Sciatic nerve (tissue), 2 donors: ENCODE results near the gene ULBP2. TPM values are rescaled to one million over a fixed set of nuclear protein-coding genes. Genes with fewer than 3 reads are reported as not detected.

Experiments
- ATAC-seq: fragments of 200-7000 bp; cut with Tn5 transposase; one replicate; pipeline ENCODE4 v1.9.1; 2020; ENCODE audit warnings: mild to moderate bottlenecking, moderate library complexity
- DNase-seq: peaks from one replicate; pipeline ENCODE4 v3.0.0-alpha.2; 2020; ENCODE audit warnings: low spot score
- intact Hi-C: fragments of 100-400 bp; cut with DNase I; formaldehyde crosslinking; loops from one replicate; pipeline ENCODE4 v1.14.2; 2022
- total RNA-seq: library from RNA; stranded (reverse); fragmentation: NEBNext Ultra II Directional; extraction: Animal tissue kit (Norgen Biotek cat#: 25700); gene quantifications from one replicate; pipeline ENCODE4 v1.2.1, GENCODE V29; 2021
- donor health status: DM: no; HTN: no; CAD: no.
- donor health status: DM: no; HTN: no; CAD: no.

Gene ULBP2, protein sequence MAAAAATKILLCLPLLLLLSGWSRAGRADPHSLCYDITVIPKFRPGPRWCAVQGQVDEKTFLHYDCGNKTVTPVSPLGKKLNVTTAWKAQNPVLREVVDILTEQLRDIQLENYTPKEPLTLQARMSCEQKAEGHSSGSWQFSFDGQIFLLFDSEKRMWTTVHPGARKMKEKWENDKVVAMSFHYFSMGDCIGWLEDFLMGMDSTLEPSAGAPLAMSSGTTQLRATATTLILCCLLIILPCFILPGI
- total RNA-seq: 0.27 TPM

DNA sequence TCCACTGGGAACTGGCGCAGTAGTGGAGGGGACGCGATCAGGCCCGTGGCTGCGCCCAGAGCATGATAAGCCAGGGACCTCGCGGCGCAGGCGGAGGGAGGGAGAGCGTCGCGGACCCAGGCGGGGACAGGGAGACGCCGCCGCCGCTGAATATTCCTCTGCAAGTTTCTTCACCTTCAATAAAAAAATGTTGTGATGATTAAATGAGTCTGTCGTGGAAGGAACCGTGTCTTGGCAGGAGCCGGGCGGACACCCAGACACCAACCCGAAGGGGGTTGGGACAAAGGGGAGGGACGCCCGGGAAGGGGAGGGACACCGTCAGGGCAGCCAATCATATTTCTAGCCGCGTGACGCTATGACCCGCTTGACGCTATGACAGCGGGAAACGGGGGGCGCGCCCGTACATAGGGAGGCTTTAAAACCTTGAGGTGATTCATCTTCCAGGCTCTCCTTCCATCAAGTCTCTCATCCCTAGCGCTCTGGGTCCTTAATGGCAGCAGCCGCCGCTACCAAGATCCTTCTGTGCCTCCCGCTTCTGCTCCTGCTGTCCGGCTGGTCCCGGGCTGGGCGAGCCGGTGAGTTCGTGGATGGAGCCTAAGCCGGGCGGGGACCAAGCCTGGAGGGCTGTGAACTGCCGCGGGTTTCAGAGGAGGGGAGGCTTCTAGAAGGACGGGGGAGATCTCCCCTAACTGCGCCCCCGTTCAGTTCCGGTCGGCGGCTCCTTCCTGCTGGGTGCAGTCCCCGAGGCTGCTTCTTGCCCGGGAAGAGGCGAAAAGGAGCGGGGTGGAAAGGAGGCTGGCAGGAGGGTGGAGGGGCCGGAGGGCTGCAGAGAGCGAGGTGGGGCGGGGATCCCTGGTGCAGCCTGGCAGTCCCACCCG, at the start of gene ULBP2:
ULBP2 (plus strand) TSS at position 432 of the 878 bp plus-strand sequence; CDS start at position 491, 59 bp downstream.
- peak; percentile 88 for DNase-seq
- intact Hi-C loops: no loop called here
- ATAC-seq: peak; percentile 93

DNA sequence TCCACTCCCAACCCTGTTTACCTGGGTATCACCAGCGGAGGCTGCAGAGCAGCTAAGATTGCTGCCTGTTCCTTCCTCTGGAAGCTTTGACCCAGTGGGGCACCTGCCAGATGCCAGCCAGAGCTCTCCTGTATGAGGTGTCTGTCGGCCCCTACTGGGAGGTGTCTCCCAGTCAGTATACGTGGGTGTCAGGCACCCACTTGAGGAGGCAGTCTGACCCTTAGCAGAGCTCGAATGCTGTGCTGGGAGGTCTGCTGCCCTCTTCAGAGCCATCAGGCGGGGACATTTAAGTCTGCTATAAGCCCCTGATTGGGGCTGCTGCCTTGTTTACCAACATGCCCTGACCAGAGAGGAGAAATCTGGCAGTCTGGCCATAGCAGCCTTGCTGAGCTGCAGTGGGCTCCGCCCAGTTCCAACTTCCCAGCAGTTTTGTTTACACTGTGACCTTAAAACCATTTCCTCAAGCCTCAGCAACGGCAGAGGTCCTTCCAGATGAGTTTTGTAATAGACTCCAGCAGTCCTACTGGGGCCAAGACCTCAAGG, 46.7 kb upstream of the ULBP2 start:
- peak; percentile 85 for ATAC-seq
- intact Hi-C loops: no loop called here
- DNase-seq: peak; percentile 72

DNA sequence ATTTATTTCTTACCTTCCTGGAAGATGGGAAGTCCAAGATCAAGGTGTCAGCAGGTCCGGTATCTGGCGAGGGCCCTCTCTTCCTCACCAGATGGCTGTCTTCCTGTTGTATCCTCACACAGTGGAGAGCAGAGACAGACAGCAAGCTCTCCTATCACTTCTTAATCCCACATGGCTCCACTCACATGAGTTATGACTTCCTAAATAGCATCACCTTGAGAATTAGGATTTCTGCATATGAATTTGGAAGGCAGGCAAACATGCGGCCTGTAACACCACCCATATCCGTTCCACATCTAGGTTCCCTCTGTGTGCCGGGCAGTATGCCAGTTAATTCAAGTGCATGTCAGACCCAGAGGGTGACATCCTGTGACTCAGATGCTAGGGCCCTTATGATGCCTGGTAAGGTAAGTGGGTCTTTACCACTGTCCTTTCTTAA, 46.0 kb upstream of the ULBP2 start:
- DNase-seq (no peak), ATAC-seq (peak; percentile 14)

DNA sequence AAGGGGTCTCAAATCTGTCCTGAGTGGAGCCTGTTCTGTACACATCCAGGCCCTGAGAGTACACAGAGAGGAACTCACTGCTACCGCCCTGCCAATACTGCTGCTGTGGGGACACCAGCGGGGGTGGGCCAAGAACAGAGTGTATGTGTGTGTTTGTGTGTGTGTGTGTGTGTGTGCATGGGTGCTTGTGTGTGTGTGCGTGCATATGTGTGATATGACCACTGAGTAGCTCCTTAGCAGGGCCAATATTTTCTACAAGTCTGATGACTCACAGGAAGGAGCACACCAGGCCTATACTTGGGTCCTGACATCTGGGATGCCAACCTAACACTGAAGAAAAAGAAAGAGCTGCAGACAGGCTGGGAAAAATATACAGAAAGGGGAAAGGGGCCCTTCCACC, 45.3 kb upstream of the ULBP2 start:
- ATAC-seq (no peak), DNase-seq (no peak)
- intact Hi-C loops: no loop called here

More for the DNA sequence above, 46.0 kb upstream of the ULBP2 start:
- intact Hi-C loops: no loop called here

DNA sequence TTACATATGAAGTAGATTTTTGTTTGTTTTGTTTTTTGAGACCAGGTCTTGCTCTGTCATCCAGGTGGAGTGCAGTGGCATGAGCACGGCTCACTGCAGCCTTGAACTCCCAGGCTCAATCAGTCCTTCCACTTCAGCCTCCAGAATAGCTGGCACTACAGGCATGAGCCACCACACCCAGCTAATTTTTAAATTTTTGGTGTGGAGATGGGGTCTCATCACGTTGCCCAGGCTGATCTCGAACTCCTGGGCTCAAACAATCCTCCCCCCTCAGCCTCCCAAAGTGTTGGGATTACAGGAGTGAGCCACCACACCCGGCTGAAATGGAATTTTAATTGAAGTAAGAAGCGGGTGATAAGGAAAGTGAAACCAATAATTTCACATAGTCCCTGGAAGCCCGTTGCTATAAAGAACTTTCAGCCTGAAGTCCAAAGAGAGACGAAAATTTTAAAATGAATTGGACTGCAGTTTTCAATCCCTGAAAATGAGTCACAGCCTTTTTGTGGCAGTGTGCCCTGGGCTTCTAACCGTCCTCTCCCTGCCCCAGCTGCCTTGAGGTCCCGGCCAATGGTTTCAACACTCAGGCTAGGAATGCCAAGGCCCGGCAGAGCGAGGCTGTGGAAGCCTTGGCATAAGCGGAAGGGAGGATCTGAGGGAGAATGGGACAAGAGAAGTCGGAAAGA, 44.7 kb upstream of the ULBP2 start:
- intact Hi-C loops: no loop called here
- ATAC-seq (peak; percentile 94), DNase-seq (peak; percentile 88)

DNA sequence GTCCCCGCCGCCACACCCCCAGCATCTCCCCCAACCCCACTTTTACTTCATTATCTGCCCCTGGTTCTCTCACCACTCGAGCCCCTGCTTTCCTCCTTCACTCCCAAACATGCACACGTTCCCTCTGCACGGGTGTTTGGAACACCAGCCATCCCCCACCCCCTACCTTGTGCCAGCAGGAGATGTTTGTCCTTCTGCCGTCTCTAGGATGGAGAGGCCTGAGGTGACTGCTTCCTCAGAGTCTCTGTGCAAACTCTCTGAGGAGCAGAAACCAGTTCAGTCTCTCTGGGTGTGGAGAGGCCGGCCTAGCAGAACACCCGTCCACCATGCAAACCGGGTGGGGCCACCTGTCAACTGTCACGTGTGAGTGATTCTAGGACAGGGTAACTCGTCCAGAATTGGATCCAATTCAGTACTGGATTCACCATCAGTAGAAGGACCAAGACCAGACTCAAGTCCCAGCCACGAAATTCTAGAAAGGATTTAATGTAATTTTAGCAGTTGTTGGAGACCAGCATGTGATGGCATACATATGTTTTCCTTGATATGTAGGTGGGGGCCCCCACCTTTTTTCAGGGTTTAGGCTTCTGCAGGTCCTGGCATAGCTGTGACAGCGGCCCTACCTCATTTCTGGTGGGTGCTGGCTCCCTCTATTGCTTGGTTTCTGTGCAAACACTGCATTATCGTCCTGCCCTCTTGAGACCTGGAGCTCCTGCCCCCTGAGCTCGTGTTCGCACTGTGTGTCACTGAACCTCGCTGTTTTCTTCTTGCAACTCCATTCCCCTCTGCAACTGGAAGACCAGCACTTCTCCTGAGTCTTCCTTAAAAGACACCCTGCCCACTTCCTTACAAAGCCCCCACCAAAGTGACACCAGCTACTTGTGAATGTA, 43.7 kb upstream of the ULBP2 start, which contains the start of gene RAET1E:
RAET1E (minus strand) TSS at position 259 of the 890 bp plus-strand sequence. CDS start 7,212 bp downstream, outside the sequence.
- DNase-seq: peak; percentile 44
- ATAC-seq: no peak
- intact Hi-C loops: no loop called here

DNA sequence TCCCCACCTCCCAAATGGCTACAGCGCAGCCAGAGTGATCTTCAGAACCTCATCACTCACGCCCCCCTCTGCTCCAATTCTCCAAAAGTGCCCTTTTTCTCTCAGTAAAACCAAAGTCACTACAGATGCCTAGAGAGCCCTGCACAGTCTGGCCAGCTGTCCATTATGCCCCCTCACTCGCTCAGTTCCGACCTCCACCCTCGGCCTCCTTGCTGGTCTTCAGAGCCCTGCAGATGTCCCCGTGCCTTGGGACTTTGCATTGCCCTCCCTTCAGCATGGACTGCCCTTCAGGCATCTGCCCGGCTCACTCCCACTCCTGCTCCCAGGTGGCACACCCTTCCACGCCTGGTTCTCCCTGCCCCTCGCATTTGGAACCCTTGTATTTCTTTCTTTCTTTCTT, 42.8 kb upstream of the ULBP2 start:
- intact Hi-C loops: no loop called here
- ATAC-seq (no peak), DNase-seq (no peak)

DNA sequence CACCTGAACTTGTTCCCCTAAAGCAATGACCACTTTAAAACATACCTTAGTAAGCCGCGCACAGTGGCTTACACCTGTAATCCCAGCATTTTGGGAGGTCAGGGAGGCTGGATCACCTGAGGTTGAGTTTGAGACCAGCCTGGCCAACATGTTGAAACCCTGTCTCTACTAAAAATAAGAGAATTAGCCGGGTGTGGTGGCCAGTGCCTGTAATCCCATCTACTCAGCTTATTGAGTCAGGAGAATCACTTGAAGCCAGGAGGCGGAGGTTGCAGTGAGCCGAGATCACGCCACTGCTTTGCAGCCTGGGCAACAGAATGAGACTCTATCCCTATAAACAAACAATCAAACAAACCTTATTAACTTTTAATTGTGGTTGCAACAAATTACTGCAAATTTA, 42.3 kb upstream of the ULBP2 start:
- no peak for ATAC-seq
- intact Hi-C loops: no loop called here
- no peak for DNase-seq

DNA sequence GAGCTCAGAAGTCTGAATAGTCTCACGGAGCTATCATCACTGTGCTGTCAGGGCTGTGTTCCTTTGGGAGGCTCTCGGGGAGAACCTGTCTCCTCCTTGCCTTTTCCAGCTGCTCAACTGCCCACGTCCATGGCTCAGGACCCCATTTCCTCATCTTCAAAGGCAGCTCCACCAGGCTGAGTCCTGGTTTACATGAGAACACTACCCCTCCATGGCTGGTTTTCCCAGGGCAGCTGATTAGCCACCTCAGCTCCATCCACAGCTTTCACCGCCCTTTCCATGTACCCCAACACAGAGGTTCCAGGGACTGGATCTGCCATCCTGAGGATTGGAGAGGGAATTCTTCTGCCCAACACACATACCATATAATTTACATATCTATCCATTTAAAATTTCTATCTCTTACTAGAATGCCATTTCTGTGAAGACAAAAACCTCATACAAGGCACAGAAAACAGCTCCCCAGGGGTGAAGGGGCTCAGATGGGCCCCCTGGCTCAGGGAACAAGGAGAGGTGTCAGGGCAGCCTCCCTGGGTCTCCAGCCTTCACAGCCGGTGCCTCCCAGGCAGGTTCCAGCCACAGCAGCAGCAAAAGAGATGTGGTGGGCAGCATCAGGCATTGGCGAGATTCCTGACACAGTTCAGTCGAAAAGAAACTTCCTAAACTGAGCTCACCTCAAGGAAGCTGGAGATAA, 41.7 kb upstream of the ULBP2 start:
- intact Hi-C loops: no loop called here

DNA sequence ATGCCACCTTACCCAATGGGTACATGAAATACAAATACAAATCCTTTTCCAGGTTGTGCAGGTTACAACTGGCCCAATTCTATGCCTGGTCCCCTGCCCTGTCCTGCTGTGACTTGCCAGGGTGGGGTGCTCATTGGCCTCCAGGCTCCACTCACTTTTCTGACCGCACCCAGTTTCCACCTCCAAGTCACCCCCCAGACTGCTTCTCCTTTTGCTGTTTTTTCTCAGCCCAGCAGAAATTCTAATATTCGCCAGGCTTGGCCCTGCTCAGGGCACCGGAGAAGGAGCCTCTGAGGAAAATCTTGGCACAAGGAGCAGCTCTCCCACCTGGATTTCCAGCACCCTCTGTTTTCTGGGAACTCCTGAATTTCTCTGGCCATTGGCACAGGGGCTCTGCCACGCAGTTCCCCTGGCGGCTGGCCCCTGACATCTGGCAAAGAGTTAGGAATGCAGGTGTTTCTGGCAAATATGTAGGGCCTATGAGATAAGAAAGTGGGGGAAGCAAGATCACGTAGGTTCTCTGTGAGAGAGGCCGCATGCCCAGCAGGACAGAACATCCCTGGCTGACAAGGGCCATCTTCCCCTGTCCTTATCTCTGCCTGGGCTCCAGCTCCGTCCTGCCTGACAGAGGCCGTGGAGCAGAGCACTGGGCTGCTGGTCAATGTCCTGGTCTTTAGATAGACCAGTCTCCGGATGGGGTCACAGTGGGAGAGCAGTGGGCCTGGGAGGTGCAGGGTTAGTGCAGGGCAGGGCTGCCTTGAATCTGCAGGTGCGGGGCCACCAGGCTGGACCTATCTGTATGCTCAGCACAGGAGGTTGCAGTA, 41.0 kb upstream of the ULBP2 start:
- DNase-seq: peak; percentile 48

More for the DNA sequence above, 41.7 kb upstream of the ULBP2 start:
- DNase-seq (peak; percentile 39), ATAC-seq (no peak)

DNA sequence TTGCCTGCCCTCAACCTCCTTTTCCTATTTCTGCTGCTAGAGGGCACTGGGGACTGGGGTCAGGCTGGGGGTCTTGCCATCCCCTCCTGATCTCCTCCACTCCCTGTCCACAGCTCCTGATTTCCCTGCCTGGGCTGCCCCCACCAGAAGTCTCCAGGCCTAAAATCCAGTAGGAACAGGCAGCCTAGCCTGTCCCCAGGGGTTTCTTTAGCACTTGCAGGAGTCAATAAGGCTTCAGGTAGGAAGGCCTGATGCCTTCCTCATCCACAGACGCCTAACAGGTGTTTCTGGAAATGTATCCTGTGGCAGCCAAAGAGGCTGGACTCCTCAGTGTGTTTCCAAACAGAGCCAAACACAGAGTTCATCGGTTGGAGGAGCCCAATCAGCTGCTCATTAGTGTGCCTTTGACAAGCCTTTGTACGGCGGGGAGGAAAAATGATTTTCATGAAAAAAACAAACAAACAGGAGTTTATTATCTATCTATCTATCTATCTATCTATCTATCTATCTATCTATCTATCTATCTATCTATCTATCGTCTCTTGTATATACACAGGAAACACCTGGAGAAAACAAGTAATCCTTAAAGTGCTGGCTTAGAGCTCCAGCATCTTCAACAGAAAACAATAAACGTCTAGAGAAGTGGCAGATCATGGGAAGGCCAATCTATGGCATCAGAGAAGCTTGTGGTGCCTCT, 40.2 kb upstream of the ULBP2 start:
- ATAC-seq (no peak), DNase-seq (no peak)
- intact Hi-C loops: no loop called here

More for the DNA sequence above, 41.0 kb upstream of the ULBP2 start:
- no peak for ATAC-seq
- intact Hi-C loops: no loop called here

DNA sequence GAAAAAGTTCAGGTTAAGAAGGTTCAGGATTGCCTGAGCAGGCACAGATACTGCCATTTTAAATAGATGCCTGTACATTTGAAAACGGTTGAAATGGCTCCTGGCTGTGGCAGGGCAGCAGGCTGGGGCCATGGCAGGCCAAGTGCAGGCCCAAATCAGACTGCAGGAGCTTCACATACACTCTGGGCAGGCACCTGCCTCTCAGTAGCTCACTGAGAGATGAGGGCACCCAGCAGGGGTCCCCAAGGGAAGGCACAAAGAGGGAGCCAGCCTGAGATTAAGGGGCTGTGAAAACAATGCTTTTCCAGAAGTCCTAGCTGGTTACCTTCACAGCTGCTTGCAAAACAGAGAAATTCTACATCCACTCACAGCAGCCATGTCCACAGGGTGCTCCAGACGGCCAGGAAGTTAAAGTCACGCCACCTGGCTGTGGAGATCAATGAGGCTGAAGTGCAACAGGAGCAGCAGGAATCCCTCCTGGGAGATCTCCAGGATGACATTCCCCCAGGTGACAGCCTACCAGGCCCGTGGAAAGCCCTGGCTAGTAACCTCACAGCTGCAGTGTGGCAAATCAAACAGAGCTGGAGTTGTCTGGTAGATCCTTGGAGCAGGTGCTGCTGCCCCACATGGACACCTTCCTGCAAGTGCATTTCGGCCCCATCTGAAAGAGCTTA, 37.7 kb upstream of the ULBP2 start:
- ATAC-seq (no peak), DNase-seq (no peak)
- intact Hi-C loops: no loop called here

DNA sequence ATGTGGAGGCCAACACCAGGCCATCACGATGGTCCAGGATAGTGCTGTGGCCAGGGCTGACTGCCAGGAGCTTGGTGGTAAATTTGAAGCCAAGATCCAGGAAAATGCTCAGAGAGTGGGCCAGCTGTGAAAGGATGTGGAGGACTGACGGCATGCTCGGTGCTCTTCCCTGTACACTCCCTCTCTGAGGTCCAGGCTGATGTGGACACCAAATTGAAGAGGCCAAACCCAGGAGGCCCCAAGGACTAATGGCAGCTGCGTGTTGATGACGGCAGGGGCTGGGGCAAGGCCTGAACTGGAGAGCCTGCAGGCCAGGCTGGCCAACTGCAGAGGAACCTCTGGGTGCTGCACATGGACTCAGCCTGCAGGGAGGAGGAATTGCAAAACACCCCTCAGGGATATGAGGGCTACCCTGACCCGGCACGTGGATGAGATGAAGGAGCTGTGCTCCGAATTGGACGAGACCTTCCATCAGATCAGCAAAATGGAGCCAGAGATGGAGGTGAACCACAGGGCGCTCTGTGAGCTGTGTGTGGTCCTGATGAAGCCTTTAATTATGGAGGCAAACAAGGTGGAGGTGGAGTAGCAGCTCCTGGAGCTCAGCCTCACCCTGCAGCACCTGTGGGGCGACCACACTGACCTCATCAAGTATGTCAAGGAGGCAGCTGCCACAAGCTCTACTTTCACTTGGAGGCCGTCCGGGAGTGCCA, 37.0 kb upstream of the ULBP2 start:
- DNase-seq (peak; percentile 34), ATAC-seq (peak; percentile 28)
- intact Hi-C loops: no loop called here

DNA sequence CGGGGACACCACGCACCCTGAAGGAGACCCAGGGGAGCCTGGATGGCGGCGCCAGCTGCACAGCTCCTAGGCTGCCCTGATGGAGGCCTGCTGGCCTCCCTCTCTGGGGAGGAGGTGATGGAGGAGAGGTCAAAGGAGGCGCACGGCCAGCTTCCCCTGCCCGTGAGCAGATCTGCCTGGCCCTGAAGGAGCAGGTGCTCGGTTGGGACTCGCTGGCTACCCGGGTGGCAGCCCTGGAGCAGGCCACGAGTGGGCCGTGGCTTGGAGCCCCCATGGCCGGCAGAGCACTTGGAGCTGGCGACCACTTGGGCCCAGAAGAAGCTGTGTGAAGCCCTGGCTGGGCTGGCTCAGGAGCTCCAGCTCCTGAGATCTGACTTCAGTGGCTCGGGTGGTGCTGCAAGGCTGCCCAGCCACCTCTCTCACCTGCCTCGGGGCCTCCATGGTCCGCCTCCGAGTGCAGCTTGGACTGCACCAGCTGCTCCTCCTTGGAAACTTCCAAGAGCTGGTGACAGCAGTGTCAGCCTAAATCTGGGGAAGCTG, 36.4 kb upstream of the ULBP2 start:
- peak; percentile 42 for DNase-seq
- peak; percentile 42 for ATAC-seq
- intact Hi-C loops: no loop called here

DNA sequence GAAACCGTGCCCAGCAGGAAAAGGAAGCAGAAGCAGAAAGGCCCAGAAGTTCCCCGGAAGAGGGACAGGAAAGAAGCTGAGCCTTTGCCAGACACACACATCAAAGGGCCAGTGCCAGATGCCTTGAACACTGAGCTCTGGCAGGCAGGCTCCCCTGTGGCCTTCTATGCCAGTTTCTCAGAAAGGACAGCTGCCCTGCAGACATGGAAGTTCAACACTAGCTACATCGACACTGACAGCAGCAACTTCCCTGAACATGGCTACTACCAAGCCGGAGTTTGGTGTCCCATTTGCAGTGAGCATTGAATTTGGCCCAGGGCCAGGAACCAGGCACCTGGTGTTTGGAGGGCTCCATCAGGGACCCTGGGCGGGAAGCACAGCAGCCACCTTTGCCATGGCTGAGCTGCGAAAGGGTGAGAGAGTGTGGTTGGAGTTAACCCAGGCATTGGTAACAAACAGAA, 35.9 kb upstream of the ULBP2 start:
- ATAC-seq (no peak), DNase-seq (peak; percentile 54)
- intact Hi-C loops: no loop called here
